H9 (cell line): Measurements from ENCODE around the gene TSPO. TPM values are rescaled to one million over a fixed set of nuclear protein-coding genes. Genes with fewer than 3 reads are reported as not detected.

Experiments
- DNase-seq: peaks from one replicate; pipeline ENCODE4 v3.0.0-alpha.2; 2017
- H2AFZ ChIP-seq: one replicate; pipeline ENCODE4 v1.6.1; 2013; ENCODE audit warnings: mild to moderate bottlenecking, low read length, control low read depth, moderate library complexity
- H2AK5ac ChIP-seq: 2 replicates; pipeline ENCODE4 v1.6.1; 2013; ENCODE audit warnings: low read length, control low read depth, mixed read lengths; ENCODE audit not compliant: insufficient read length
- H2BK120ac ChIP-seq: one replicate; pipeline ENCODE4 v1.6.1; 2013; ENCODE audit warnings: low read depth, mild to moderate bottlenecking, low read length, control low read depth, inconsistent platforms; ENCODE audit not compliant: poor library complexity, severe bottlenecking
- H2BK12ac ChIP-seq: 2 replicates; pipeline ENCODE4 v1.6.1; 2013; ENCODE audit warnings: low read length, control low read depth, mixed read lengths, low read depth; ENCODE audit not compliant: insufficient read length
- H2BK15ac ChIP-seq: 2 replicates; pipeline ENCODE4 v1.6.1; 2013; ENCODE audit warnings: low read depth, low read length, control low read depth
- H2BK20ac ChIP-seq: one replicate; pipeline ENCODE4 v1.6.1; 2013; ENCODE audit warnings: low read depth, mild to moderate bottlenecking, low read length, control low read depth, inconsistent platforms; ENCODE audit not compliant: poor library complexity, severe bottlenecking
- H2BK5ac ChIP-seq: 2 replicates; pipeline ENCODE4 v1.6.1; 2013; ENCODE audit warnings: low read length, control low read depth, mixed read lengths; ENCODE audit not compliant: insufficient read length
- H3K14ac ChIP-seq: 2 replicates; pipeline ENCODE4 v1.6.1; 2013; ENCODE audit warnings: low read length, control low read depth; ENCODE audit not compliant: insufficient read depth
- H3K18ac ChIP-seq: 2 replicates; pipeline ENCODE4 v1.6.1; 2013; ENCODE audit warnings: low read depth, mild to moderate bottlenecking, mixed read lengths, low read length, control low read depth; ENCODE audit not compliant: insufficient read length
- H3K23ac ChIP-seq: 2 replicates; pipeline ENCODE4 v1.6.1; 2013; ENCODE audit warnings: low read length, control low read depth, mixed read lengths, low read depth; ENCODE audit not compliant: insufficient read length
- H3K23me2 ChIP-seq: 2 replicates; pipeline ENCODE4 v1.6.1; 2013; ENCODE audit warnings: low read depth, mild to moderate bottlenecking, mixed read lengths, low read length, control low read depth; ENCODE audit not compliant: insufficient read length, poor library complexity, severe bottlenecking
- H3K27ac ChIP-seq: 2 replicates; pipeline ENCODE4 v1.5.1; 2013; ENCODE audit warnings: low read length, control low read depth, mixed read lengths, low read depth; ENCODE audit not compliant: insufficient read length
- H3K27me3 ChIP-seq: 2 replicates; pipeline ENCODE4 v1.6.1; 2013; ENCODE audit warnings: low read length, control low read depth, inconsistent platforms; ENCODE audit not compliant: insufficient read depth
- H3K4ac ChIP-seq: 2 replicates; pipeline ENCODE4 v1.6.1; 2013; ENCODE audit warnings: low read depth, mild to moderate bottlenecking, control low read depth, inconsistent platforms, low read length, moderate library complexity
- H3K4me1 ChIP-seq: 2 replicates; pipeline ENCODE4 v1.6.1; 2013; ENCODE audit warnings: low read length, control low read depth, inconsistent platforms; ENCODE audit not compliant: insufficient read depth
- H3K4me2 ChIP-seq: 2 replicates; pipeline ENCODE4 v1.6.1; 2013; ENCODE audit warnings: low read length, control low read depth, mixed read lengths; ENCODE audit not compliant: insufficient read length, insufficient read depth
- H3K56ac ChIP-seq: 2 replicates; pipeline ENCODE4 v1.6.1; 2013; ENCODE audit warnings: low read depth, mild to moderate bottlenecking, mixed read lengths, low read length, control low read depth; ENCODE audit not compliant: insufficient read length
- H3K79me1 ChIP-seq: 2 replicates; pipeline ENCODE4 v1.6.1; 2013; ENCODE audit warnings: low read depth, mild to moderate bottlenecking, moderate library complexity, low read length, control low read depth, inconsistent platforms; ENCODE audit not compliant: insufficient read depth, poor library complexity, severe bottlenecking
- H3K79me2 ChIP-seq: 2 replicates; pipeline ENCODE4 v1.6.1; 2013; ENCODE audit warnings: low read length, control low read depth, inconsistent platforms; ENCODE audit not compliant: insufficient read depth
- H3K9ac ChIP-seq: 2 replicates; pipeline ENCODE4 v1.6.1; 2013; ENCODE audit warnings: low read length, control low read depth, mixed read lengths; ENCODE audit not compliant: insufficient read length; ENCODE audit errors: extremely low read depth
- H3K9me3 ChIP-seq: one replicate; pipeline ENCODE4 v1.6.1; 2013; ENCODE audit warnings: low read depth, low read length, inconsistent platforms; ENCODE audit not compliant: control insufficient read depth
- H3T11ph ChIP-seq: one replicate; pipeline ENCODE4 v1.6.1; 2013; ENCODE audit warnings: mild to moderate bottlenecking, low read length, control low read depth, inconsistent platforms
- H4K20me1 ChIP-seq: one replicate; pipeline ENCODE4 v1.6.1; 2013; ENCODE audit not compliant: control insufficient read depth, insufficient read length, insufficient read depth
- H4K5ac ChIP-seq: 2 replicates; pipeline ENCODE4 v1.6.1; 2013; ENCODE audit warnings: low read depth, mild to moderate bottlenecking, mixed read lengths, low read length, control low read depth; ENCODE audit not compliant: insufficient read length
- H4K8ac ChIP-seq: replicated peaks from 2 replicates; pipeline ENCODE4 v1.6.1; 2013; ENCODE audit warnings: low read length, control low read depth, mixed read lengths, low read depth; ENCODE audit not compliant: insufficient read length
- H4K91ac ChIP-seq: 2 replicates; pipeline ENCODE4 v1.6.1; 2013; ENCODE audit warnings: low read depth, mild to moderate bottlenecking, moderate library complexity, mixed read lengths, low read length, control low read depth; ENCODE audit not compliant: insufficient read length
- H3K27ac Mint-ChIP-seq, 3 experiments: 2 replicates in 2 of 3; 3 replicates in 1 of 3; pipeline ENCODE4 v1.8.0; 2020 to 2021; ENCODE audit warnings: mixed read lengths in 3 of 3, mild to moderate bottlenecking in 1 of 3, moderate library complexity in 1 of 3
- H3K27me3 Mint-ChIP-seq: 2 replicates; pipeline ENCODE4 v1.8.0; 2021; ENCODE audit warnings: low read depth, mild to moderate bottlenecking, moderate library complexity, mixed read lengths
- H3K36me3 Mint-ChIP-seq, 3 experiments: 2 replicates in 2 of 3; 3 replicates in 1 of 3; pipeline ENCODE4 v1.8.0; 2020 to 2021; ENCODE audit warnings: low read depth in 3 of 3, mixed read lengths in 3 of 3; ENCODE audit not compliant: insufficient read depth in 1 of 3
- H3K4me1 Mint-ChIP-seq, 2 experiments: 2 replicates each; pipeline ENCODE4 v1.8.0; 2020; ENCODE audit warnings: mixed read lengths in 2 of 2
- H3K4me3 Mint-ChIP-seq, 2 experiments: 2 replicates in 1 of 2; 3 replicates in 1 of 2; pipeline ENCODE4 v1.8.0; 2020 to 2021; ENCODE audit warnings: mild to moderate bottlenecking in 2 of 2, mixed read lengths in 2 of 2, moderate library complexity in 1 of 2
- H3K9me3 Mint-ChIP-seq, 2 experiments: 2 replicates in 1 of 2; 3 replicates in 1 of 2; pipeline ENCODE4 v1.8.0; 2020; ENCODE audit warnings: mild to moderate bottlenecking in 2 of 2, mixed read lengths in 2 of 2, moderate library complexity in 1 of 2
- WGBS: extraction: QIAGEN DNeasy Blood & Tissue Kit; methylation state at CpG from one replicate; pipeline ENCODE4 v1.1.7; 2013; ENCODE audit warnings: missing lambda C conversion rate, low lambda C conversion rate, mixed read lengths; ENCODE audit not compliant: insufficient read length; ENCODE audit errors: extremely low coverage; 5-methylcytosine and 5-hydroxymethylcytosine counted together
- total RNA-seq: library from RNA; stranded (reverse); gene quantifications from 2 replicates; pipeline ENCODE4 v1.2.1, GENCODE V29; 2021
- TF ChIP-seq, protein P1 (sequence below): fragments of 200-600 bp; sonication (generic); conservative IDR thresholded peaks from 3 replicates; pipeline ENCODE4 v1.8.0; 2021; ENCODE audit warnings: antibody characterized with exemption, mild to moderate bottlenecking

Gene TSPO
- total RNA-seq, 1 experiment from 2014 or later: 14.8 TPM

DNA sequence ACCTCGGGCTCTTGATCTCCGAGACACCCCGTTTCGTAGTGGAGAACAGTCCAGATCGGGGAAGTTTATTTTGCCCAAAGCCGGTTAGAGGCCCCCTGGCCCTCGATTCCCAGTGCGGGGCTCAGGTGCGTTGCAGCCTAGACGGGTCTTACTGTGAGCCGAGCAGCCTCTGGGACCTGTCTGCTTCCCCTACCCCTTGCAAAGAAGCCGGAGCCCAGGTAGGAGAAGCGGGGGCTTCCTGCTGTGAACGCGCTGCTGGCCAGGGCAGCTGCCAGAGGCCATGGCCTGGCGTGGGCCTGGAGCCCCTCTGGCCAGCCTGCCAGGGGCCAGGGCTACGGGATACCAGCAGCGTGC lies 621 bp downstream of the TSPO start:
- H2BK15ac ChIP-seq: no peak overlapping the region
- no peak overlapping the region for H2BK120ac ChIP-seq
- no peak overlapping the region for H4K5ac ChIP-seq
- no peak overlapping the region for H3K56ac ChIP-seq
- H2BK20ac ChIP-seq: no peak overlapping the region
- no peak for DNase-seq
- H2AFZ ChIP-seq: no peak overlapping the region
- no peaks in the 10 kb centered on the region for H4K20me1 ChIP-seq
- WGBS: no CpG with 5 or more reads among the region's 18 CpGs
- H2BK12ac ChIP-seq: no peak overlapping the region
- Mint-ChIP-seq H3K4me3 (peak overlapping the region; percentile 39 to 73), H3K27ac (no peak overlapping the region), H3K27me3 (peaks cover 24% of the 10 kb centered on the region), H3K36me3 (no peaks in the 10 kb centered on the region), H3K9me3 (no peaks in the 10 kb centered on the region), H3K4me1 (peaks cover 3 to 25% of the 10 kb centered on the region in 2 experiments)
- no peak overlapping the region for H3K9ac ChIP-seq
- H3K4me2 ChIP-seq: peak overlapping the region; percentile 50
- no peak overlapping the region for H3K27ac ChIP-seq
- H2BK5ac ChIP-seq: no peak overlapping the region
- H3K27me3 ChIP-seq: no peaks in the 10 kb centered on the region; the same call in 1 of the 2 replicates
- H4K8ac ChIP-seq: no peak overlapping the region
- peak overlapping the region; percentile 10; the same call in 1 of the 2 replicates for H3K14ac ChIP-seq
- no peak overlapping the region for H3K4ac ChIP-seq
- no peaks in the 10 kb centered on the region for H3K9me3 ChIP-seq
- H3K23me2 ChIP-seq: no peaks in the 10 kb centered on the region
- no peaks in the 10 kb centered on the region; the same call in 1 of the 2 replicates for H3K4me1 ChIP-seq
- no peak overlapping the region for H4K91ac ChIP-seq
- TF ChIP-seq, protein P1, sequence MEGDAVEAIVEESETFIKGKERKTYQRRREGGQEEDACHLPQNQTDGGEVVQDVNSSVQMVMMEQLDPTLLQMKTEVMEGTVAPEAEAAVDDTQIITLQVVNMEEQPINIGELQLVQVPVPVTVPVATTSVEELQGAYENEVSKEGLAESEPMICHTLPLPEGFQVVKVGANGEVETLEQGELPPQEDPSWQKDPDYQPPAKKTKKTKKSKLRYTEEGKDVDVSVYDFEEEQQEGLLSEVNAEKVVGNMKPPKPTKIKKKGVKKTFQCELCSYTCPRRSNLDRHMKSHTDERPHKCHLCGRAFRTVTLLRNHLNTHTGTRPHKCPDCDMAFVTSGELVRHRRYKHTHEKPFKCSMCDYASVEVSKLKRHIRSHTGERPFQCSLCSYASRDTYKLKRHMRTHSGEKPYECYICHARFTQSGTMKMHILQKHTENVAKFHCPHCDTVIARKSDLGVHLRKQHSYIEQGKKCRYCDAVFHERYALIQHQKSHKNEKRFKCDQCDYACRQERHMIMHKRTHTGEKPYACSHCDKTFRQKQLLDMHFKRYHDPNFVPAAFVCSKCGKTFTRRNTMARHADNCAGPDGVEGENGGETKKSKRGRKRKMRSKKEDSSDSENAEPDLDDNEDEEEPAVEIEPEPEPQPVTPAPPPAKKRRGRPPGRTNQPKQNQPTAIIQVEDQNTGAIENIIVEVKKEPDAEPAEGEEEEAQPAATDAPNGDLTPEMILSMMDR: no peak
- H3K23ac ChIP-seq: no peak overlapping the region
- no peaks in the 10 kb centered on the region for H3K79me1 ChIP-seq
- no peak overlapping the region for H3T11ph ChIP-seq
- H3K79me2 ChIP-seq: no peaks in the 10 kb centered on the region
- no peak overlapping the region for H2AK5ac ChIP-seq
- no peak overlapping the region for H3K18ac ChIP-seq
